ENCODE results near the gene MSANTD3.

Gene MSANTD3

GRCh38 chr9:100466829-100467221, 39.9 kb downstream of the MSANTD3 start:
- DNase-seq: no peak

- no peak for DNase-seq
These were observed 41.1 kb downstream of the MSANTD3 start for GRCh38 chr9:100468041-100468440.

DNA sequence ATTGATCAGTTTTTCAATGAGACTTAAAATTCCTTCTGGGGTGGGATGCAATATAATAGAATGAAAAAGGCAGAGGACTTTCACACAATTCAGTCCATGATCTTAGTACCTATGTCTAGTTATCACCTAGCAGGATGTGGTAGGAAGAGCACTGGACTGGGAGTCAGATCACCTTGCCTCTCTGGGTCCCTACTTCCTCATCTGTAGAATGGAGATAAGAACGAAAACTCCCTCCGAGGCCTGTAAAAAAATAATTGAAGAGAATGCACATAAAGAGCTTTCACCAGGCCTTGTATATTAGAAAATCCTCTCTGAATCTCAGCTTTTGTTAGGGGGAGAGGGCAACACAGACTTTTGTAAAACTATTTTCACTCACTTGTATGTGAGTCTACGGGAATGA, 45.3 kb downstream of the MSANTD3 start:
- DNase-seq: no peak

DNA sequence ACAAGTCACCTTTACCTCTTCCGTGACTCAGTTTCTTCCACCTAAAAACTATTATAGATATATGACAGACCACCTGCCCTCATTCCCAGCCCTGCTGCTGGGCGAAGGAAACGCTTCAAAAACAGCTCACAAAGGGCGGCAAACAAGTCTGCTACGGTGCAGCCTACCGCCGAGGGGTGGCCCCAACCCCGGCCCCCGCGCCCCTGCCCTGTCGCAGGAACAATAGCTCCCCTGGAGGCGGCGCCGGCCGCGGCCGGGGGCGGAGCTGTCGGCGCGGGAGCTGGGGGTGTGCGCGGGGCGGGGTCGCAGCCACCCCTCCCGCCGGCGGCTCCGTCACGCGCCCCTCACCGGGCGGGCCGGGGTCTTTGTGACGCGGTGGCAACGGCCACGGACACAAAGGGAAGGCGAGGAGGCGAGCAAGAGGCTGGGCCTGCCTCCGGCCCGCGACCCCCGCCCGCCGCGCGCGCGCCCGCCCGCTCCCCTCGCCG, 45.9 kb downstream of the MSANTD3 start, which contains the start of gene TMEFF1:
TMEFF1 (plus strand) TSS at position 362 of the 488 bp plus-strand sequence. CDS start 396 bp downstream, outside the sequence.
- DNase-seq: no peak

DNA sequence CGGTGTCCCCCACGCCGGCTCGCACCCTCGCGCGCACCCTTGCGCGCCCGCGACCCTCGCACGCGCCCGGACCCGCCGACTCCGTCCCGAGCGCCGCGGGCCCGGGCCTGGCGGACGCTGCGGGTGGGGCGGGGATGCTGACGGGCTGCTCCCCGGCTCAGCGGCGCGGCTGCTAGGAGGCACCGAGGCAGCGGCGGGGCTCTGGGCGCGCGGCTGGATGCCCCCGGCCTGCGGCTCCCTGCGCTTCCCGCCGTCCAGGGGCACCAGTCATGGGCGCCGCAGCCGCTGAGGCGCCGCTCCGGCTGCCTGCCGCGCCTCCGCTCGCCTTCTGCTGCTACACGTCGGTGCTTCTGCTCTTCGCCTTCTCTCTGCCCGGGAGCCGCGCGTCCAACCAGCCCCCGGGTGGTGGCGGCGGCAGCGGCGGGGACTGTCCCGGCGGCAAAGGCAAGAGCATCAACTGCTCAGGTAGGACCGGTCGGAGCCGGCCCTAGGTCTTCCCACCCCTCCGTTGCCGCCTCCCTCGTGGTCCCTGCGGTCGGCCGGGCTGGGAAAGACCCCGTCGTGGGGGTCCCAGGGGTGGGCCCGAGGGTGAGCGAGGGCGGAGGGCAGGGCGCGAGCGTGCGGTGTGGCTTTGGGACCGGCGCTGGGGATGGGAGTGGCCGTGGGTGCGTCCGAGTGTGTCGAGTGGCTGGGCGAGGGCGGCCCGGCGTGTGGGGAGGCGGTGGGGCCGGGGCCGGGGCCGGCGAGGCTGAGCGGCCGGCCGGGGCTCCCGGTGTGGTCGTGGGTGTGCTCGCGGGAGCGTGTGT, 46.5 kb downstream of the MSANTD3 start:
- DNase-seq: no peak

- no peak for DNase-seq
These were observed 47.4 kb downstream of the MSANTD3 start for GRCh38 chr9:100474082-100474923.

DNA sequence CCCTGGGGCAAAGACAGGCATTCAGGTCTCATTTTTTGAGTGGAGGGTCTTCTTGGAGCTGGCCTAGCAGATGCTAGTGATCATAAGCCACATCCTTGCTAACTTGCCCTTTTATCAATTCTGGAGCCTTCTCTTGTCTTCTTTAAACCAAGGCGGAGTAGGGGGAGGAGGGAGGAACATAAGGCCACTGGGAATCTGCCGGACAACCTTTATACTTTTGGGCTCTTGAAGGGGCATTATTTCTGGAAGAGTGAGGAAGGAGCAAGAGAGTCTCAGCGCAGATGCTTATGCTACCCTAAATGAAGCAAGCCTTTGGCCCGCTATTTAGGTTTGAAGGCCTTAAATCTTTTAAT, 48.0 kb downstream of the MSANTD3 start:
- DNase-seq: no peak

GRCh38 chr9:100477241-100477640, 50.3 kb downstream of the MSANTD3 start:
- DNase-seq: no peak

DNA sequence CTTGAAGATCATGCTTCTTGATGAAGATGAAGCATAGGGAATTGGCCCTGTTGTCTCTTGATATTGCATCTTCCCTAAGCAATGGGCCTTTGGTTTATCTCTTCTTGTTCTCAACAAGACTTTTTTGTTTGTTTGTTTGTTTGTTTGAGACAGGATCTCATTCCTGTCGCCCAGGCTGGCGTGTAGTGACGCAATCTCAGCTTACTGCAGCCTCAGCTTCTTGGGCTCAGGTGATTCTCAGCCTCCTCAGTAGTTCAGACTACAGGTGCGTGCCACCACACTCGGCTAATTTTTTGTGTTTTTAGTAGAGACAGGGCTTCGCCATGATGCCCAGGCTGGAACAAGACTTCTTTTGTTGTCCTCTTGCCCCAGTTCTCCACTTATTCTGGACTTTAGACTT, 51.2 kb downstream of the MSANTD3 start:
- DNase-seq: no peak

- no peak for DNase-seq
These were observed 52.9 kb downstream of the MSANTD3 start for GRCh38 chr9:100479820-100480219.

GRCh38 chr9:100485196-100485595, 58.3 kb downstream of the MSANTD3 start:
- DNase-seq: no peak

GRCh38 chr9:100486479-100487176, 59.7 kb downstream of the MSANTD3 start:
- no peak for DNase-seq

- no peak for DNase-seq
These were observed 61.2 kb downstream of the MSANTD3 start for GRCh38 chr9:100488177-100488576.

DNA sequence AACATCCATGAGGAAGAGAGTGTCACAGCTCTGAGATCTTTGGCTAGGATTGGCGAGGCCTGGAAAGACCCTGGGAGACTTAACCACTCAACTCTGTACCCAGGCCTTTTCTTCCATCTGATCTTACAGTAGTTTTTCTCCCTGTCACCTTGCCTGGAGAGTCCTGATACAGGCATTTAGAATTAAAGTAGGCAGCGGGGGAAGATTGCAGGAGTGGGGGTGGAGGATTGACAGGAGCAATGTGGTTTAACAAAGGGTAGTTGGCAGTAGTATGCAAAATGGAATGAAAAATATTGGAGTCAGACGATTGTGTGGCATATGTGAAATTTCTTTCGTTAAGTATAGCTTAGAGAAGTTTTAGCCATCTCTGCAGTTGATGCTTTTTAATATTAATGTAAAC, 62.9 kb downstream of the MSANTD3 start:
- no peak for DNase-seq

GRCh38 chr9:100492952-100493351, 66.0 kb downstream of the MSANTD3 start:
- no peak for DNase-seq

DNA sequence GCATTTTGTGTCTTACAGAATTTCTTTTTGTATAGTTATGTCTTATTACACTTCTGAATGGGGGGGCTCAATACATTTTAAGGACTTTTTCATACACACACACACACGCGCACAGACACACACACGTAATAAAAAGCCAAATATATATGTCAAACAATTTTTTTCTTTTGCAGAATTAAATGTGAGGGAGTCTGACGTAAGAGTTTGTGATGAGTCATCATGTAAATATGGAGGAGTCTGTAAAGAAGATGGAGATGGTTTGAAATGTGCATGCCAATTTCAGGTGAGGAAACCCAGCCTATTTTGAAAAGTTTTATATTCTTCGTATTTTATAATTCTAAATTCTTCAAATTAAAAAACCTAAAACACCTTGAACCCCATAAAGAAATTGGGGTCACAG, 71.6 kb downstream of the MSANTD3 start:
- DNase-seq: no peak

- DNase-seq: no peak
These were observed 72.5 kb downstream of the MSANTD3 start for GRCh38 chr9:100499460-100499859.

- no peak for DNase-seq
These were observed 72.9 kb downstream of the MSANTD3 start for GRCh38 chr9:100499866-100500265.

All from NCI-H446 treated with DMSO at 0.1 percent for 48 hours (cell line).